Measurements from ENCODE around the gene KMO. TPM values are rescaled to one million over a fixed set of nuclear protein-coding genes. Genes with fewer than 3 reads are reported as not detected.

KMO gene
- total RNA-seq = 10 to 100 TPM in 1 of 4 donors, 1 to 10 TPM in 1, under 1 TPM in 2; 0.28 to 22.9 (median 4.5) TPM

DNA sequence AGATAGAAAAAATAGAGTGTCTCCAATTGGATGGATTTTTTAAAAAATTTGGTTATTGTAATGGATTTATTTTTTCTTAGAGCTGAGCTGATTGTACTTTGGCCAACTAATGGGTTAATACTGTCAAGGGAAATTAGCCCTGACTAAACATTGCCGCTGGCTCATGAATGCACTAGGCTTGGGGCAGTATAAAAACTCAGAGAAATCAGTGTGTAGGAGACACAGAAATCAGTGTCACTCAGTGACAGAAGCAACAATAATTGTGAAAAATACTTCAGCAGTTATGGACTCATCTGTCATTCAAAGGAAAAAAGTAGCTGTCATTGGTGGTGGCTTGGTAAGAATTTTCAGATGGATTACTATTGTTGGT, at the start of gene KMO:
TSS of gene KMO (plus strand) at position 217 of the 370 bp plus-strand sequence. CDS start at position 284, 67 bp downstream.
- Histone ChIP-seq H3K9me3 (no peaks in the 10 kb centered on the region), H3K36me3 (no peaks in the 10 kb centered on the region), H3K4me1 (no peaks in the 10 kb centered on the region), H3K27ac (peak within 1 kb of the TSS in 1 of 2 donors; percentile 11), H3K27me3 (peaks cover 0 to 7% of the 10 kb centered on the region in 2 donors), H3K4me3 (peak within 1 kb of the TSS; percentile 32 to 38)
- intact Hi-C loops (cut with DNase I; ENCODE audit: low total_unique reads) = no loop called here
- no peak for DNase-seq
- no peak for TF ChIP-seq POLR2A (IDR thresholded peaks at IDR 0.05)
- TF ChIP-seq, protein P1, sequence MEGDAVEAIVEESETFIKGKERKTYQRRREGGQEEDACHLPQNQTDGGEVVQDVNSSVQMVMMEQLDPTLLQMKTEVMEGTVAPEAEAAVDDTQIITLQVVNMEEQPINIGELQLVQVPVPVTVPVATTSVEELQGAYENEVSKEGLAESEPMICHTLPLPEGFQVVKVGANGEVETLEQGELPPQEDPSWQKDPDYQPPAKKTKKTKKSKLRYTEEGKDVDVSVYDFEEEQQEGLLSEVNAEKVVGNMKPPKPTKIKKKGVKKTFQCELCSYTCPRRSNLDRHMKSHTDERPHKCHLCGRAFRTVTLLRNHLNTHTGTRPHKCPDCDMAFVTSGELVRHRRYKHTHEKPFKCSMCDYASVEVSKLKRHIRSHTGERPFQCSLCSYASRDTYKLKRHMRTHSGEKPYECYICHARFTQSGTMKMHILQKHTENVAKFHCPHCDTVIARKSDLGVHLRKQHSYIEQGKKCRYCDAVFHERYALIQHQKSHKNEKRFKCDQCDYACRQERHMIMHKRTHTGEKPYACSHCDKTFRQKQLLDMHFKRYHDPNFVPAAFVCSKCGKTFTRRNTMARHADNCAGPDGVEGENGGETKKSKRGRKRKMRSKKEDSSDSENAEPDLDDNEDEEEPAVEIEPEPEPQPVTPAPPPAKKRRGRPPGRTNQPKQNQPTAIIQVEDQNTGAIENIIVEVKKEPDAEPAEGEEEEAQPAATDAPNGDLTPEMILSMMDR (IDR thresholded peaks at IDR 0.05) = no peak

DNA sequence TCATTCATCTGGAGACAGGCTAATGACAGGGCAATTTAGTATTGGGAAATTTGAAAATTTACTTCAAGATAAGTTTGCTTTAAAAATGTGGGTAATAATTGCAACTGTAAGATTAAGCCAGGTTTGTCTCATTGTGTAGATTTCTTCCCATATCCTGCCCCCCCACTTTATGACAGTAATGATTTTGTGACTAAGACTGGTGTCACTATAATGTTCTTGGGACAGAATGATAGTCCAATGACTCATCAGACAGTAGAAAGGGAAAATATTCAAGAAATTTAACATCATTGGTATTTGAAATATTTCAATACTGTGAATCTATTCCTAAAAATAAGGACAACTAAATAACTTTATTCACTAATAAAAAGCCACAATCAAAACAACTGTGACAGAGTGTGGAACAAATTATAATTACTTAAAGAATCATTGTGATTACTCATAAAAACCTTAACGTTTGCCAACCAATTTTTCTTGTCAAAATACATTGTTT, 49.4 kb upstream of the KMO start:
- no peaks in the 10 kb centered on the region for H3K27me3 ChIP-seq
- H3K27ac ChIP-seq = no peak overlapping the region
- H3K4me3 ChIP-seq = no peak overlapping the region
- H3K9me3 ChIP-seq = no peaks in the 10 kb centered on the region
- intact Hi-C loops (cut with DNase I; ENCODE audit: low total_unique reads) = no loop called here
- DNase-seq = no peak
- no peak for TF ChIP-seq POLR2A (IDR thresholded peaks at IDR 0.05)
- TF ChIP-seq, protein P1 (IDR thresholded peaks at IDR 0.05) = no peak
- no peaks in the 10 kb centered on the region for H3K4me1 ChIP-seq
- no peaks in the 10 kb centered on the region for H3K36me3 ChIP-seq

DNA sequence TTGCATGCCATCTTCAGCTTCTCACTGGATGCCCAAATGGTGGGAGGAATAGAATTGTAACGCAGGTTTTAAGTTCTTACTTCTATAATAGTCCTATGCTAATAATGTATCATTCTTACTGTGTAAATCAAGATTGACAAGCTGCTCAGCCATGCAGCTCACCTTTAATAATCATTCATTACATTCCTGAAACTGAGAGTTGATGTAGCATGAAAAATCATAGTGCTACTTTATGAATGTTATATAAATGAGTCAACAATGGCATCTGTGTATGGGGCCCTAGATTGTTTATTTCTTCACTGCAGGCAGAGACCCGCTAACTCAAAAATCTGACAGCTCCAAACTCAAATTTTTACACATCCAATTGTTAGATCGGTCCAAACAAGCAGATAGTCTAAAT, 47.0 kb upstream of the KMO start:
- intact Hi-C loops (cut with DNase I; ENCODE audit: low total_unique reads) = no loop called here
- no peak for TF ChIP-seq POLR2A (IDR thresholded peaks at IDR 0.05)
- TF ChIP-seq, protein P1 (IDR thresholded peaks at IDR 0.05) = no peak
- Histone ChIP-seq H3K9me3 (no peaks in the 10 kb centered on the region), H3K4me1 (no peaks in the 10 kb centered on the region), H3K36me3 (no peaks in the 10 kb centered on the region), H3K4me3 (no peak overlapping the region), H3K27me3 (no peaks in the 10 kb centered on the region), H3K27ac (no peak overlapping the region)
- no peak for DNase-seq

DNA sequence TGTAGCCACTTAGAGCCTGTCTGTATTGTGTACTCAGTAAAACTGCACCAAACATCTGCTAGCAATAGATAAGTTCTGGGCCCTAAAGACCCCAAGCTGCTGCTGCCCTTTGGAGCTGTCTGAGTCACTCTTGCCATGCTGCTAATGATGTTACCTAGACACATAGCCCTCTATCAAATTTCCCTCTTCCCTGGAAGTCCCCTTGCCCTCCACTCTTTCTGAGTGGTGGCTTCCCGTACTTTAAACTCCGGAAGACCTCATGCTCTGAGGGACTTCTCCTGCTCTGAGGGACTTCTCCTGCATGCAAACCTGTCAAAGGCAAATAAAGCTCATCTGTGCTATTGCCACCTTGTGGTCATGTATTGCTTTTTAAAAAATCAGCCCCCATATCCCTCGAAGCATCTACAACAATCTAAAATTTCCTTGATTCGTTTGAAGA, 46.6 kb upstream of the KMO start:
- intact Hi-C loops (cut with DNase I; ENCODE audit: low total_unique reads) = no loop called here
- DNase-seq = no peak
- H3K36me3 ChIP-seq = no peaks in the 10 kb centered on the region
- no peaks in the 10 kb centered on the region for H3K9me3 ChIP-seq
- H3K27me3 ChIP-seq = no peaks in the 10 kb centered on the region
- H3K4me1 ChIP-seq = no peaks in the 10 kb centered on the region
- no peak overlapping the region for H3K27ac ChIP-seq
- H3K4me3 ChIP-seq = no peak overlapping the region
- TF ChIP-seq POLR2A (IDR thresholded peaks at IDR 0.05) = no peak
- TF ChIP-seq, protein P1 (IDR thresholded peaks at IDR 0.05) = no peak

DNA sequence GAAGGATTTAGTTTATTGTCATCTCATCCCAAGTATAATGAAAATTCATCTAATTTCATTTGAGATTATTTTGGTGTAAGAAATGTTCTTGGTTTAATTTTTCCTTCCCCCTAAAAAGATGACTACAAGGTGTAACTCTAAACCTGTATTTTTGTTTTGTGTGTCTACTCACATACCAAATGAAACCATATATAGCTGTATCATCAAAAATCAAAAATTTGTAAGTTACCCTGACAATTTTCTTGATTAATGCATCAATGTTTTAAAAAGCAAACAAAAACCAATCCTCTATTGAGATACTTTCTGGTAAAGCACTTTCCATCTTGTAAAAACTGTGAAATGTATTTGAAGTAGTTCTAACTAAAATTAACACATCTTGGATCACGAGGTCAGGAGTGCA, 43.4 kb upstream of the KMO start:
- intact Hi-C loops (cut with DNase I; ENCODE audit: low total_unique reads) = no loop called here
- no peak for TF ChIP-seq POLR2A (IDR thresholded peaks at IDR 0.05)
- TF ChIP-seq, protein P1 (IDR thresholded peaks at IDR 0.05) = no peak
- no peak overlapping the region for H3K27ac ChIP-seq
- H3K9me3 ChIP-seq = no peaks in the 10 kb centered on the region
- H3K27me3 ChIP-seq = no peaks in the 10 kb centered on the region
- H3K4me1 ChIP-seq = no peaks in the 10 kb centered on the region
- no peaks in the 10 kb centered on the region for H3K36me3 ChIP-seq
- DNase-seq = no peak
- no peak overlapping the region for H3K4me3 ChIP-seq

Data from uterus (tissue), 4 donors.